Mesendoderm (in vitro differentiated cells): Measurements from ENCODE around the gene BTRC.
"Not testable (repeated sequence)": the region's sequence is repeated elsewhere in the genome, so short reads cannot be mapped to it uniquely, and the experiment has no call there.

Source experiments
- DNase-seq: peaks from one replicate; pipeline ENCODE4 v3.0.0; 2013
- H2AK5ac ChIP-seq: 2 replicates; pipeline ENCODE4 v1.6.1; 2013; ENCODE audit warnings: low read length, inconsistent platforms
- H2BK120ac ChIP-seq: 2 replicates; pipeline ENCODE4 v1.6.1; 2013; ENCODE audit warnings: low read depth, mild to moderate bottlenecking, low read length, moderate library complexity, mixed read lengths
- H2BK15ac ChIP-seq: replicated peaks from 2 replicates; pipeline ENCODE4 v1.6.1; 2013; ENCODE audit warnings: low read depth, mild to moderate bottlenecking, moderate library complexity
- H2BK5ac ChIP-seq: 2 replicates; pipeline ENCODE4 v1.6.1; 2013; ENCODE audit warnings: low read length, inconsistent platforms
- H3K18ac ChIP-seq: 2 replicates; pipeline ENCODE4 v1.6.1; 2013; ENCODE audit warnings: mild to moderate bottlenecking, low read length, mixed read lengths
- H3K23ac ChIP-seq: one replicate; pipeline ENCODE4 v1.6.1; 2013; ENCODE audit warnings: low read length
- H3K27ac ChIP-seq: 2 replicates; pipeline ENCODE4 v1.5.1; 2013; ENCODE audit warnings: low read depth, mild to moderate bottlenecking, inconsistent platforms, low read length, moderate library complexity
- H3K27me3 ChIP-seq: 2 replicates; pipeline ENCODE4 v1.6.1; 2013; ENCODE audit warnings: low read length, control low read depth, mild to moderate bottlenecking, inconsistent platforms; ENCODE audit not compliant: insufficient read depth, poor library complexity
- H3K36me3 ChIP-seq: 2 replicates; pipeline ENCODE4 v1.6.1; 2013; ENCODE audit warnings: low read length, inconsistent platforms; ENCODE audit not compliant: control insufficient read depth, insufficient read depth
- H3K4ac ChIP-seq: one replicate; pipeline ENCODE4 v1.6.1; 2013; ENCODE audit warnings: low read depth, mild to moderate bottlenecking, low read length, moderate library complexity
- H3K4me1 ChIP-seq: 2 replicates; pipeline ENCODE4 v1.6.1; 2013; ENCODE audit warnings: low read depth, low read length, inconsistent platforms; ENCODE audit not compliant: control insufficient read depth
- H3K4me2 ChIP-seq: 2 replicates; pipeline ENCODE4 v1.6.1; 2013; ENCODE audit warnings: low read length
- H3K4me3 ChIP-seq: 2 replicates; pipeline ENCODE4 v1.5.1; 2013; ENCODE audit warnings: mild to moderate bottlenecking, low read length
- H3K56ac ChIP-seq: one replicate; pipeline ENCODE4 v1.6.1; 2013; ENCODE audit warnings: low read length
- H3K79me1 ChIP-seq: 2 replicates; pipeline ENCODE4 v1.6.1; 2013; ENCODE audit warnings: low read length, inconsistent platforms
- H3K79me2 ChIP-seq: 2 replicates; pipeline ENCODE4 v1.6.1; 2013; ENCODE audit warnings: mild to moderate bottlenecking, low read length; ENCODE audit not compliant: control insufficient read depth, insufficient read depth
- H3K9ac ChIP-seq: 2 replicates; pipeline ENCODE4 v1.6.1; 2013; ENCODE audit warnings: low read length, inconsistent platforms
- H4K5ac ChIP-seq: one replicate; pipeline ENCODE4 v1.6.1; 2013; ENCODE audit warnings: low read length
- H4K8ac ChIP-seq: one replicate; pipeline ENCODE4 v1.6.1; 2013; ENCODE audit warnings: low read depth, mild to moderate bottlenecking, control low read depth, low read length, moderate library complexity
- WGBS: extraction: QIAGEN DNeasy Blood & Tissue Kit; methylation state at CpG from one replicate; pipeline ENCODE4 v1.1.7; 2013; ENCODE audit warnings: low lambda C conversion rate, missing lambda C conversion rate; ENCODE audit not compliant: insufficient coverage; ENCODE audit errors: extremely low coverage; 5-methylcytosine and 5-hydroxymethylcytosine counted together

BTRC gene

GRCh38 chr10:101358706-101359300 lies 4.8 kb downstream of the BTRC start:
- no peak overlapping the region for H3K23ac ChIP-seq
- no peak overlapping the region for H2BK15ac ChIP-seq
- H3K27me3 ChIP-seq: no peaks in the 10 kb centered on the region
- no CpG with 5 or more reads among the region's 5 CpGs for WGBS
- H2BK120ac ChIP-seq: no peak overlapping the region
- no peak overlapping the region for H3K18ac ChIP-seq
- no peaks in the 10 kb centered on the region for H3K79me1 ChIP-seq
- DNase-seq: no peak
- no peak overlapping the region for H2BK5ac ChIP-seq
- H3K56ac ChIP-seq: no peak overlapping the region
- H3K4me2 ChIP-seq: no peak overlapping the region
- H4K5ac ChIP-seq: no peak overlapping the region
- no peaks in the 10 kb centered on the region for H3K36me3 ChIP-seq
- no peak overlapping the region for H3K27ac ChIP-seq
- H2AK5ac ChIP-seq: no peak overlapping the region
- no peak overlapping the region for H3K4me3 ChIP-seq
- no peak overlapping the region for H3K9ac ChIP-seq
- no peaks in the 10 kb centered on the region for H3K4me1 ChIP-seq
- no peak overlapping the region for H3K4ac ChIP-seq
- no peaks in the 10 kb centered on the region for H3K79me2 ChIP-seq
- H4K8ac ChIP-seq: no peak overlapping the region

- H3K27me3 ChIP-seq, H2BK120ac ChIP-seq, H3K4me3 ChIP-seq, H3K9ac ChIP-seq, H3K4ac ChIP-seq, H2BK5ac ChIP-seq, H3K79me1 ChIP-seq, H4K8ac ChIP-seq, H4K5ac ChIP-seq, H2BK15ac ChIP-seq, H3K36me3 ChIP-seq, H3K56ac ChIP-seq, H3K4me2 ChIP-seq, H3K23ac ChIP-seq, H2AK5ac ChIP-seq, H3K4me1 ChIP-seq, DNase-seq, H3K79me2 ChIP-seq, H3K27ac ChIP-seq, H3K18ac ChIP-seq: not testable (repeated sequence)
- WGBS: no CpG with 5 or more reads among the region's 8 CpGs
These were observed 6.1 kb downstream of the BTRC start for GRCh38 chr10:101360090-101360489.

- not testable (repeated sequence) for H2BK120ac ChIP-seq, H4K5ac ChIP-seq, H3K4me1 ChIP-seq, H3K56ac ChIP-seq, H3K23ac ChIP-seq, DNase-seq, H3K27me3 ChIP-seq, H3K4ac ChIP-seq, H2BK15ac ChIP-seq, H3K79me1 ChIP-seq, H3K4me3 ChIP-seq, H3K79me2 ChIP-seq, H3K18ac ChIP-seq, H2BK5ac ChIP-seq, H4K8ac ChIP-seq, H3K9ac ChIP-seq, H3K4me2 ChIP-seq, H3K27ac ChIP-seq, H3K36me3 ChIP-seq, H2AK5ac ChIP-seq
- no CpG with 5 or more reads among the region's 4 CpGs for WGBS
These were observed 6.9 kb downstream of the BTRC start for GRCh38 chr10:101360841-101361240.

GRCh38 chr10:101363850-101364400 lies 10.0 kb downstream of the BTRC start:
- Histone ChIP-seq H2AK5ac (no peak overlapping the region), H3K4ac (no peak overlapping the region), H3K4me1 (no peaks in the 10 kb centered on the region), H3K18ac (no peak overlapping the region), H3K27ac (no peak overlapping the region), H3K4me2 (no peak overlapping the region), H3K27me3 (no peaks in the 10 kb centered on the region), H4K8ac (no peak overlapping the region), H3K79me2 (no peaks in the 10 kb centered on the region), H3K79me1 (peaks cover 1% of the 10 kb centered on the region), H2BK120ac (no peak overlapping the region), H2BK15ac (no peak overlapping the region), H2BK5ac (no peak overlapping the region), H3K56ac (no peak overlapping the region), H3K9ac (no peak overlapping the region), H3K4me3 (no peak overlapping the region), H3K23ac (no peak overlapping the region), H3K36me3 (no peaks in the 10 kb centered on the region), H4K5ac (no peak overlapping the region)
- no CpG with 5 or more reads among the region's 2 CpGs for WGBS
- no peak for DNase-seq

GRCh38 chr10:101364721-101365120 lies 10.8 kb downstream of the BTRC start:
- H2BK120ac ChIP-seq: no peak overlapping the region
- H3K23ac ChIP-seq: no peak overlapping the region
- no peak overlapping the region for H2BK15ac ChIP-seq
- no peaks in the 10 kb centered on the region for H3K36me3 ChIP-seq
- H3K27ac ChIP-seq: no peak overlapping the region
- H3K4me2 ChIP-seq: no peak overlapping the region
- no peak overlapping the region for H4K8ac ChIP-seq
- no peak overlapping the region for H4K5ac ChIP-seq
- H3K79me1 ChIP-seq: peaks cover 1% of the 10 kb centered on the region
- no peaks in the 10 kb centered on the region for H3K4me1 ChIP-seq
- no peak overlapping the region for H3K4me3 ChIP-seq
- H3K56ac ChIP-seq: no peak overlapping the region
- no peak overlapping the region for H3K18ac ChIP-seq
- H3K27me3 ChIP-seq: no peaks in the 10 kb centered on the region
- no peak overlapping the region for H3K9ac ChIP-seq
- no CpG with 5 or more reads among the region's 7 CpGs for WGBS
- H2AK5ac ChIP-seq: no peak overlapping the region
- no peak overlapping the region for H2BK5ac ChIP-seq
- H3K4ac ChIP-seq: no peak overlapping the region
- no peaks in the 10 kb centered on the region for H3K79me2 ChIP-seq
- DNase-seq: peak; percentile 10
